ENCODE measurements around the gene REXO5. TPM values are rescaled to one million over a fixed set of nuclear protein-coding genes. Genes with fewer than 3 reads are reported as not detected.
A peak's percentile ranks its signal among the peaks of the same experiment; 100 is the strongest.

The REXO5 gene
- total and polyA plus RNA-seq, 2 of the 13 experiments (the other 11 are each of a cell fraction or from before 2014, with no cell fraction given) = 5.9 to 13.1 TPM

- intact Hi-C loops (cut with micrococcal nuclease; ENCODE audit: unreplicated experiment) = no loop called here
- DNase-seq (ENCODE audit: low spot score) = peak; percentile 75
- WGBS (ENCODE audit: low lambda C conversion rate) = 16% methylated on average over 7 of the region's 7 CpGs
- Histone ChIP-seq H3K79me2 (ENCODE audit: insufficient read depth, low read length) (peaks cover 6% of the 10 kb centered on the region), H3K27me3 (ENCODE audit: control insufficient read depth in 1 of 2, insufficient read depth in 2 of 2, low read length in 2 of 2) (no peaks in the 10 kb centered on the region; a peak in 1 of 5 replicates), H3K4me2 (ENCODE audit: low read depth, low read length) (peak overlapping the region; percentile 83), H3K36me3 (replicated peaks in 1 of 2; ENCODE audit: control insufficient read depth in 1 of 2, insufficient read depth in 2 of 2, low read length in 2 of 2) (peaks cover 0 to 9% of the 10 kb centered on the region in 2 experiments; a peak in 1 of 5 replicates), H3K4me1 (ENCODE audit: insufficient read depth, low read length) (peaks cover 40% of the 10 kb centered on the region), H2AFZ (ENCODE audit: low read length) (peak overlapping the region; percentile 21), H3K4me3 (replicated peaks in 1 of 3; ENCODE audit: insufficient read depth in 1 of 3, low read depth in 2 of 3, low read length in 3 of 3) (peak overlapping the region; percentile 0 to 23 (median 18)), H4K20me1 (ENCODE audit: insufficient read depth, low read length) (no peaks in the 10 kb centered on the region), H3K27ac (ENCODE audit: extremely low read length, insufficient read depth, low read length) (peak overlapping the region; percentile 87), H3K9ac (ENCODE audit: insufficient read depth, low read depth, low read length) (peak overlapping the region; percentile 57), H3K9me3 (ENCODE audit: low read length) (no peaks in the 10 kb centered on the region)
- no TSS peak for BruUV-seq (replicated peaks)
- peak; percentile 56 for FAIRE-seq
- POLR2A ChIA-PET = interaction anchor here (1.4 kb wide), 1 partner anchor 62 kb away, joined by 4 read pairs; the partner anchor contains the start of gene THUMPD1
- peak; percentile 31 for ATAC-seq
- CTCF ChIA-PET (ENCODE audit: low intra/inter-chr PET ratio, low total read pairs) = no interaction called here
- in situ Hi-C loops (cut with HindIII; ENCODE audit: extremely low pct_ligation_motif_present, low pct_unique_long_range_greater_than_20kb) = no loop called here
- TF ChIP-seq, protein P1, sequence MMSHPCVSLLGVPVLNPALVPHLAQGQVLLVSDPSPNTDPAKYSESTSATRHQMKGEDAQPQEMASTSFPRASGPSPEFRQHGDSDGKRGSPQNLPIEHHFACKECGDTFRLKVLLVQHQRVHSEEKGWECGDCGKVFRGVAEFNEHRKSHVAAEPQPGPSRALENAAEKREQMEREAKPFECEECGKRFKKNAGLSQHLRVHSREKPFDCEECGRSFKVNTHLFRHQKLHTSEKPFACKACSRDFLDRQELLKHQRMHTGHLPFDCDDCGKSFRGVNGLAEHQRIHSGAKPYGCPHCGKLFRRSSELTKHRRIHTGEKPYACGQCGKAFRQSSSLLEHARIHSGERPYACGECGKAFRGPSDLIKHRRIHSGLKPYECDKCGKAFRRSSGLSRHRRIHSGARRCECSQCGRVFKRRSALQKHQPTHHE (CRISPR knock-in tag; IDR thresholded peaks at IDR 0.05; ENCODE audit: borderline replicate concordance) = no peak
- TF ChIP-seq TCF7 (IDR thresholded peaks at IDR 0.05; ENCODE audit: low read depth) (no peak), ZNF598 (CRISPR knock-in tag; IDR thresholded peaks at IDR 0.05; ENCODE audit: borderline replicate concordance) (peak; percentile 76; the same call in 1 of the 2 replicates), ZNF281 (CRISPR knock-in tag; IDR thresholded peaks at IDR 0.05; ENCODE audit: borderline replicate concordance) (no peak), NFE2L2 (IDR thresholded peaks at IDR 0.05; ENCODE audit: low read length) (no peak), GABPA (IDR thresholded peaks at IDR 0.05; ENCODE audit: low read depth, low read length) (no peak), GABPA (CRISPR knock-in tag; IDR thresholded peaks at IDR 0.05; ENCODE audit: low read depth) (peak; percentile 46; the same call in 1 of the 2 replicates), ZNF224 (CRISPR knock-in tag; IDR thresholded peaks at IDR 0.05) (0 out of 2 replicates have a peak, but pooled peaks have one; percentile 17), FOXK1 (CRISPR knock-in tag; IDR thresholded peaks at IDR 0.05; ENCODE audit: borderline replicate concordance, low read depth) (no peak), ZNF883 (CRISPR knock-in tag; IDR thresholded peaks at IDR 0.05; ENCODE audit: not compliant biosample characterization) (no peak), SIN3B (IDR thresholded peaks at IDR 0.05; ENCODE audit: low read length) (no peak), SAP130 (CRISPR knock-in tag; IDR thresholded peaks at IDR 0.05; ENCODE audit: low read depth) (peak; percentile 69), ZNF10 (CRISPR knock-in tag; IDR thresholded peaks at IDR 0.05; ENCODE audit: borderline replicate concordance, low read depth) (no peak), NFRKB (IDR thresholded peaks at IDR 0.05) (no peak), SIX4 (CRISPR knock-in tag; IDR thresholded peaks at IDR 0.05) (no peak), SMARCC2 (IDR thresholded peaks at IDR 0.05) (no peak), XBP1 (CRISPR knock-in tag; IDR thresholded peaks at IDR 0.05) (no peak)
- TF ChIP-seq, protein P2, sequence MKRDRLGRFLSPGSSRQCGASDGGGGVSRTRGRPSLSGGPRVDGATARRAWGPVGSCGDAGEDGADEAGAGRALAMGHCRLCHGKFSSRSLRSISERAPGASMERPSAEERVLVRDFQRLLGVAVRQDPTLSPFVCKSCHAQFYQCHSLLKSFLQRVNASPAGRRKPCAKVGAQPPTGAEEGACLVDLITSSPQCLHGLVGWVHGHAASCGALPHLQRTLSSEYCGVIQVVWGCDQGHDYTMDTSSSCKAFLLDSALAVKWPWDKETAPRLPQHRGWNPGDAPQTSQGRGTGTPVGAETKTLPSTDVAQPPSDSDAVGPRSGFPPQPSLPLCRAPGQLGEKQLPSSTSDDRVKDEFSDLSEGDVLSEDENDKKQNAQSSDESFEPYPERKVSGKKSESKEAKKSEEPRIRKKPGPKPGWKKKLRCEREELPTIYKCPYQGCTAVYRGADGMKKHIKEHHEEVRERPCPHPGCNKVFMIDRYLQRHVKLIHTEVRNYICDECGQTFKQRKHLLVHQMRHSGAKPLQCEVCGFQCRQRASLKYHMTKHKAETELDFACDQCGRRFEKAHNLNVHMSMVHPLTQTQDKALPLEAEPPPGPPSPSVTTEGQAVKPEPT (CRISPR knock-in tag; IDR thresholded peaks at IDR 0.05; ENCODE audit: low read depth) = no peak
- TF ChIP-seq, protein P3, sequence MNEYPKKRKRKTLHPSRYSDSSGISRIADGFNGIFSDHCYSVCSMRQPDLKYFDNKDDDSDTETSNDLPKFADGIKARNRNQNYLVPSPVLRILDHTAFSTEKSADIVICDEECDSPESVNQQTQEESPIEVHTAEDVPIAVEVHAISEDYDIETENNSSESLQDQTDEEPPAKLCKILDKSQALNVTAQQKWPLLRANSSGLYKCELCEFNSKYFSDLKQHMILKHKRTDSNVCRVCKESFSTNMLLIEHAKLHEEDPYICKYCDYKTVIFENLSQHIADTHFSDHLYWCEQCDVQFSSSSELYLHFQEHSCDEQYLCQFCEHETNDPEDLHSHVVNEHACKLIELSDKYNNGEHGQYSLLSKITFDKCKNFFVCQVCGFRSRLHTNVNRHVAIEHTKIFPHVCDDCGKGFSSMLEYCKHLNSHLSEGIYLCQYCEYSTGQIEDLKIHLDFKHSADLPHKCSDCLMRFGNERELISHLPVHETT (CRISPR knock-in tag; conservative IDR thresholded peaks at IDR 0.05) = no peak
Measured at GRCh38 chr16:20803561-20804214, 2.6 kb upstream of the REXO5 start.

Measured in HepG2 (cell line).